GM18505 (cell line): ENCODE data around the gene PLK5.

ENCODE experiments used
- ATAC-seq: cut with Tn5 transposase; IDR thresholded peaks from one replicate; pipeline ENCODE4 v1.9.1; 2021; ENCODE audit not compliant: unreplicated experiment
- POLR2A ChIP-seq: IDR thresholded peaks from 4 replicates; pipeline ENCODE4 v1.6.1; 2011; ENCODE audit warnings: borderline replicate concordance; ENCODE audit not compliant: insufficient read depth, insufficient read length; ENCODE audit errors: extremely low read depth

PLK5 gene

GRCh38 chr19:1486720-1487575 is 36.9 kb upstream of the PLK5 start:
- no peak for TF ChIP-seq POLR2A
- no peak for ATAC-seq

- TF ChIP-seq POLR2A = no peak
- ATAC-seq = no peak
These were observed 36.1 kb upstream of the PLK5 start for GRCh38 chr19:1487576-1488281.

GRCh38 chr19:1488282-1488601 is 35.6 kb upstream of the PLK5 start:
- ATAC-seq = no peak

GRCh38 chr19:1489463-1490310 is 34.2 kb upstream of the PLK5 start:
- ATAC-seq = no peak
- no peak for TF ChIP-seq POLR2A

More at GRCh38 chr19:1488282-1488601, 35.6 kb upstream of the PLK5 start:
- TF ChIP-seq POLR2A = no peak

GRCh38 chr19:1490311-1491113 is 33.4 kb upstream of the PLK5 start, which contains the start of gene PCSK4:
Gene PCSK4 (minus strand): TSS chr19:1490350. CDS start chr19:1490346, 4 bp downstream.
- peak; percentile 72 for ATAC-seq
- no peak for TF ChIP-seq POLR2A

- no peak for ATAC-seq
- TF ChIP-seq POLR2A = no peak
These were observed 32.6 kb upstream of the PLK5 start, which contains the start of gene REEP6 for GRCh38 chr19:1491114-1491848. Gene REEP6 (plus strand): TSS chr19:1491181. CDS start chr19:1491270, 89 bp downstream.

- TF ChIP-seq POLR2A = no peak
- no peak for ATAC-seq
These were observed 32.1 kb upstream of the PLK5 start for GRCh38 chr19:1491849-1492170.

- ATAC-seq = no peak
- no peak for TF ChIP-seq POLR2A
These were observed 31.3 kb upstream of the PLK5 start for GRCh38 chr19:1492474-1493006.

GRCh38 chr19:1494115-1494815 is 29.6 kb upstream of the PLK5 start:
- no peak for TF ChIP-seq POLR2A
- ATAC-seq = no peak

GRCh38 chr19:1495051-1495798 is 28.7 kb upstream of the PLK5 start:
- ATAC-seq = no peak
- TF ChIP-seq POLR2A = no peak

GRCh38 chr19:1495799-1496713 is 27.8 kb upstream of the PLK5 start:
- TF ChIP-seq POLR2A = no peak

More at GRCh38 chr19:1495799-1496713, 27.8 kb upstream of the PLK5 start:
- ATAC-seq = no peak
